Sigmoid colon (tissue), 4 donors: Measurements from ENCODE around the gene ADNP2.

Source experiments
- EP300 ChIP-seq, 4 donors: sonication (generic); formaldehyde crosslinking; IDR thresholded peaks; one replicate each; pipeline ENCODE4 v1.6.1; 2017; ENCODE audit warnings: antibody characterized with exemption in 4 of 4
- POLR2A ChIP-seq, 2 donors: fragments of 450-650 bp; IDR thresholded peaks; one replicate each; pipeline ENCODE4 v1.6.1; 2016; ENCODE audit warnings: antibody characterized with exemption in 2 of 2, mild to moderate bottlenecking in 2 of 2, moderate library complexity in 2 of 2
- POLR2AphosphoS5 ChIP-seq, 4 donors: sonication (generic); formaldehyde crosslinking; IDR thresholded peaks; one replicate each; pipeline ENCODE4 v1.6.1; 2017; ENCODE audit warnings: antibody characterized with exemption in 4 of 4
- TF ChIP-seq, protein P1 (sequence below), 4 experiments: fragments of 450-650 bp in 3 of 4; fragments of 200-600 bp in 1 of 4; IDR thresholded peaks; one replicate each; pipeline ENCODE4 v1.5.1; 2016 to 2019; ENCODE audit warnings: antibody characterized with exemption in 4 of 4, mild to moderate bottlenecking in 3 of 4, moderate library complexity in 2 of 4

DNA sequence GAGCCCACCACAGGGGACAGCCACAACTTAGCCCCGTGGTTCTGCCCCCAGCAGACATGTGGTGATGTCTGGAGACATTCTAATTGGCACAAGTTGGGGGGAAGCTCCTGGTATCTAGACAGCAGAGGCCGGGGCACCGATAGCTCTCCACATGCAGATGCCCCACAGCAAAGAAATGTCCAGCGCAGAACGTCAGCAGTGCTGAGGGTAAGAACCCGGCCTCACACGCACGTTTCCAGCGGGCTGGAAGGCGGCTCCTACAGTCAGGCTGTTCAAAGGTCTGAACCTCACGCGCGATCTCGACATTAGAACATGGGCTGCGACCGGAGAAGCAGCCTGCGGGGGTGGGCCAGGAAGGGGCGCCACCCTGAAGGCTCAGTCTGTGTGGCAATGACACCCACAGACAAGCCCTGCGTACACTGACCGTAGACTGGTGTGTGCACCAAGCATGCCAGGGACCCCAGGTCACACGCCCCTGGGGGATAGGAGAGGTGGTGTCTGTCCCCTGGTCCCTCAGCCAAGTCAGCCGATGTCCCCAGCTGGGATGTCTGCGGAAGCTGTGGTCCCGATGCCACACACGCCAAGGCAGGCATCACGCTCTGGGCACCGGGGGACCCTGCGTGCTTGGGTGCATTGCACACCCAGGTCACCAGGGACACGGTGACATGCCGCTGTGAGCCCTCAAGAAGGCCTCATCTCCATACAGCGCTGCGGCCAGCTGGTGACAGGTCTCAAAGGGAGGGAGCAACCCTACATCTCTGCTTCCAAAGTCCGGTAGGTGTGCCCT lies 71.9 kb downstream of the ADNP2 start:
- TF ChIP-seq, protein P1, sequence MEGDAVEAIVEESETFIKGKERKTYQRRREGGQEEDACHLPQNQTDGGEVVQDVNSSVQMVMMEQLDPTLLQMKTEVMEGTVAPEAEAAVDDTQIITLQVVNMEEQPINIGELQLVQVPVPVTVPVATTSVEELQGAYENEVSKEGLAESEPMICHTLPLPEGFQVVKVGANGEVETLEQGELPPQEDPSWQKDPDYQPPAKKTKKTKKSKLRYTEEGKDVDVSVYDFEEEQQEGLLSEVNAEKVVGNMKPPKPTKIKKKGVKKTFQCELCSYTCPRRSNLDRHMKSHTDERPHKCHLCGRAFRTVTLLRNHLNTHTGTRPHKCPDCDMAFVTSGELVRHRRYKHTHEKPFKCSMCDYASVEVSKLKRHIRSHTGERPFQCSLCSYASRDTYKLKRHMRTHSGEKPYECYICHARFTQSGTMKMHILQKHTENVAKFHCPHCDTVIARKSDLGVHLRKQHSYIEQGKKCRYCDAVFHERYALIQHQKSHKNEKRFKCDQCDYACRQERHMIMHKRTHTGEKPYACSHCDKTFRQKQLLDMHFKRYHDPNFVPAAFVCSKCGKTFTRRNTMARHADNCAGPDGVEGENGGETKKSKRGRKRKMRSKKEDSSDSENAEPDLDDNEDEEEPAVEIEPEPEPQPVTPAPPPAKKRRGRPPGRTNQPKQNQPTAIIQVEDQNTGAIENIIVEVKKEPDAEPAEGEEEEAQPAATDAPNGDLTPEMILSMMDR (IDR thresholded peaks at IDR 0.05): no peak
- TF ChIP-seq POLR2AphosphoS5 (IDR thresholded peaks at IDR 0.05) (no peak), POLR2A (IDR thresholded peaks at IDR 0.05) (no peak), EP300 (IDR thresholded peaks at IDR 0.05) (no peak)
